ENCODE data around the gene ANK2.

Gene ANK2

DNA sequence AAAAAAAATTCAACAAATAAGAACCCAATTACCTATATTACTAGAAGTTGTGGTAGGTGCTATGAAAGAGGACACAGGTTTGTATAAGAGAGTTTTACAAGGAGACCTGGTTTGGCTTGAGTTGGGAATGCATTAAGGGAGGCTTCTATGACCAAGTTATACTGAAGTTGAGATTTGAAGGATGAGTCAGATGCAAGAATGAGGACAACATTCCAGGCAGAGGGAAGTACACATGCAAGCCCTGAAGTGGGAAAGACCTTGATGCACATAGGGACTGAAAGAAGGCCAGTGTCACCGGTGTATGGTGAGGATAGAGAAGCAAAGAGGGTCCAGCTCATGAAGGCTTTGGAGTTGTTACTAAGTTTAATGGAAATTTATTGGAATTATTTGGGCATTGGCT is 52.2 kb downstream of the ANK2 start:
- DNase-seq, result no peak

DNA sequence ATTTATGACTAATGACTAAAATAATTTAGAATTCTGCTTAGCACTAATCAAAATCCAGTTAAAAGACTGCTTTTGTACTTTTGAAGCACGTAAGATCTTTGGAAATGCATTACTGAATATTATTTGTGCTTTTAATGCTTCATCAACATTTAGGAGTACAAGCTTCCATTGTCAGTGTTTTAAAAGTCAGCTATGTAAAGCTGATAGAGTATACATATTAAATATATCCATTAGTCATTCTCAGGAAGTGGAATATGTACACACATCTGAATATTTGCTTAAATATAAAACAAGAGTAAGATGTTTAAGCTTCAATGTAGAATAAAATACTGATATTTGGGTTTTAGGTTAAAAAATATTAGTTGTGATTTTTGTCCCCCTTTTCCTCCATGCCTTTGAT is 54.1 kb downstream of the ANK2 start:
- DNase-seq, result no peak

DNA sequence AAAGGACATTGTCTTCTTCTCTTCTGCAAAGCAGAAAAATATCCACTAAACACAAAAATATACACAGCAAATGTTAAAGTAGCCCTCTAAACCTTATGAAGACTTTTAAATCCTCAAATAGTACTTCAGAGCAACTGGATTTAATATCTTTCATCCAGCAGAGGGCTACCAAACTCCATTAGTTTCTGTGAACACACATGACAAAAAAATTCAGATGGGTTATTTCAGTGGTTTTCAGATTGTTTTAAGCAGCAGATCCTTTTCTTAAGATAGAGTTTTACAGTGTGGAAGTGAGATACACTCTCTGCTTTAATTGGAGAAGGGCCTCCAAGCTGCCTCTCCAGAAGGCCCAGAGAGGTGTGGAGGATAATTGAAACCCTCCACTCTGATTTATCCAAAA is 56.7 kb downstream of the ANK2 start:
- DNase-seq, result no peak

DNA sequence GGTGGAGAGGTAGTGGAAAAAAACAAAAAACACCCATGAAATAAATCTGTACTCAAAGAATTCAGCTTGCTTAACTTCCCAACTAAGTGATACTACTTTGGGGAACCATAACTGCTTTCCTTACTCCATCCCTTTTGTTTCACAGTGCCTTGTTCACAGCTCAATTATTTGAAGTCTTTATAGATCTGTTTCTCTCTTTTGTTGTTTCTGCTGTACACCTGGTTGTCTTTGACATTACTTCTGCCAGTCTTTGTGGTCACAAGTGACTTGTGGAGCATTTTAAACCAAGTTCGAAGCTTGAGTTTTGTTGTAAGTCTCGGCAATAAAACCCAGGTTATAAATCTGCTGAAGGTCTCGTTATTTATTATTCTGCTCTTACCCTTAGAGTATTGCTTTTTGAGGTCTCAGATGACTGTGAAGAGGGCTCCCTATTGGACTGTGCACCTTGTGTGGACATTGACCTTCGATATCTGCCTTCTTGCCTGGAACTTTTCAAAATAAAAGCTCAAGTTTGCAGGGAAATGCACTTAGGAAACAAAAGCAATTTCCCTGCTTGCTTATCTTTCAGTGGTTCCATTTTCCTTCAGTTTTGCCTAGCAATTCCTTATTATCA is 59.8 kb downstream of the ANK2 start:
- DNase-seq, result no peak

DNA sequence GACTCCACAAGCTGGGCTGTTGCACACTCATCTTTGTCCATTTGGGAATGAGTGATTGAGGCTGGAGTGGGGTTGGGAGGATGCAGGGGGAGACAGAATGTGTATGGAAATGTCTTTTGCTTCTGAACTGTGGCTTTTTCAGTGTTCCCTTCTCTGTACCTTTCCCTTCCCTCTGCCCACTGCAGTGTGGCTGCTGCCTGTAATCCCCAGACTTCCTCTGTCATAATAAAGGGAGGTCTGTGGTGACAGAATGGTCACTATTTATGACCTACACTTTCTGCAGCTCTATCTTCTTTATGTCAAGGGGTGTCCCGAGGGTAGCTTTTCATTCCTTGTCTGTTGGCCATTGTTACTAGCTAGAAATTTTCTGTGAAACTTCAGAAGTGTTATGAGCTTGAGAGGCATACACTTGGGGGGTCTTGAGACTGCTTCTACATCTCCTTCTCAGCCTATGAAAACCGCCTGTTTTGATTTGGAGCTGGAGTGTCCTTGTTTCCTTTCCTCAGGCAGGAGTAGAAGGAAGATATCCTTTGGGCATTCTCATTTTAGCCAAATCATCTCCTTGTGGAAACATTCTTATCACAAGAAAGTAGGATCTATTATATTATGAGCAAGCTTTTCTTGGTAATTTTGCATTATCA is 63.0 kb downstream of the ANK2 start:
- no peak for DNase-seq

DNA sequence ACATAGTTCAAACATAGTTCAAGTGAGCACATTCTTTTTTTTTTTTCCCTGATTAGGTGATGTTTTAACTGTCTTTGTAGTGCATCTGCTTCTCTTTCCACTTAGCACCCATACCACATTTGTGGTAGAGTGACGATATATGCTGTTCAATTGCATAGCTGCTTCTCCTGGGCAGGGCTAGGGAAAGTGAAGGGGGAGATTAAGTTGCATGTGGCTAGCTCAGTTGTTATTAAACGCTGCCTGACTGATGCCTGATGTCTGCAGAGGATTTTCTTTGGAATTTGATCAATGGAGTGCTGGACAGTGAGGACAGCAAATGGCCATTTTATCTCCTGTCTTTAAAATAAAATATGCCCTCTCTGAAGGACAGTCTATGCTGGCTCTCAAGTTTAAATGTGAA is 63.7 kb downstream of the ANK2 start:
- no peak for DNase-seq

DNA sequence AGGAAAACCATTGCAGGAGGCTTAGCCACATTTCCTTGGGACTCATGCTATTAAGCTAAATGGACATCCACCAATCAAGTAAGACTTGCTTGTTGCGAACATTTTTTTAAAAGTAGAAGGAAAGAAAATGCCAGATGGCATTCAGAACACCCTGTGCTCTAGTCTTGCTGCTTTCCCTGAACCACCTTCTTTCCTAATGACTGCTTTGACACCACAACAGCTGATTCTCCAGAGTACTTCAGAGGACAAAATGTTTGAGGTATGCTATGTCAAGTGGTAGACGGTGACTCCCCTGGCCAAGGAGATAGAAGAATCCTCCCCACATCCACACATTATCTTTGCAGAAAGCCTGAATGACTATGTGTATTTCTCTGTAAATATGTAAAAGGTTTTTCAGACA is 65.4 kb downstream of the ANK2 start:
- DNase-seq, result no peak

DNA sequence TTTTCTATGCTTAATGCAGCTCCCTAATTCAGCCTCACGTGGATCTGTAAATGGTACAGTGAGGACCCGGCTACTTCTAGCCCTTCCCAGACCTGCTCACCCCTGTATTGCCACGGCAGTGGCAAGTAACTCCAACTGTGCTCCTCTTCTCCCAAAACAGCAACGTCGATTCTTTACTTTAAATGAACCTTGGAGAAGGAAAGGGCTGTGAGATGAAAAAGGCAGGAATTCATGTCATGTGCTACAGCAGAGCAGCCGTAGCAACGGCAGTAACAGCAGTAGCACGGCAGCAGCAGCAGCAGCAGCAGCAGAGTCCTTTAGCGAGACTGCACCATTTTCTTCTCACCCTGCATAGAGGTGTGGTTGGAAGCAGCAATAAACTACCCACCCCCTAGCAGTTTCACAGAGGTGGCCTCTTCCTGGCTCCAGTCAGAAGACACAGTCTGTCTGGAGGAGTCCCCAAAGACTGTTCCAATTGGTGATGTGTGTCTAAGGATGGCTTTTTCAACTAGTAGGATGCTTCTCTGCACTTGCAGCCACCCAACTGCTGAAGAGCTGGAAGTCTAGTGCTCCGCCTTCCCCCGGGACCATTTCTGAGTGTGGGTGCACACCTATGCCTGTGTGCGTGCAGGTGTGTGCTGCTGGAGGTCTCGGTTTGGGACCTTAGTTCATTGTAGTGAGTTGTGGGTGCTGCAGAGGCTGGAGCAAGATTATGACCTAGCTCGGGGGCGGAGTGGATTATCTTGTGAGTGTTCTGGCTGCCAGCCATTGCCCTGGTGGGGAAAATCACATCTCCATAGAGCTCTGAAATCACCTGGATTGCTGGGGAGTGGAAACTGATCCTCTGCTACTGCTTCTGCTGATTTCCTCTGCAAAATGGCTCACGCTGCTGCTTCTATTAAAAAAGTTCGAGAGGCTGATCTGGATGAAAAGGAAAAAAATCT is 67.2 kb downstream of the ANK2 start:
- DNase-seq, result no peak

DNA sequence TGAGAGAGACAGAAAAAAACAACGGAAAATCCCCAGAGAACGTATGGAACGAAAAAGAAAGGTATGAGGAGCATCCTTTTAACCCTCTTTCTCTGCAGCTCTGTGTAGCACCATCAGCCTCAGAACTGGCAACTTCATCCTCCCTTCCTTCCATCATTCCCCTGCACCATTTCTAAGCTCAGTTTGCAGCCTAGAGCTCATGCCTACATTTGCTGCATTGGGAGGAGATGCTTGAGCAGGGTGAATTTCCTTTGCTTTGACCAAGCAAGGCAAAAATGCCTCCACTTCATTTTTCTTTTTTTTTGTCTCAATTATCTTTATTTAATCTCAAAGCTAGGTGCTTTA is 67.9 kb downstream of the ANK2 start:
- DNase-seq, result no peak

DNA sequence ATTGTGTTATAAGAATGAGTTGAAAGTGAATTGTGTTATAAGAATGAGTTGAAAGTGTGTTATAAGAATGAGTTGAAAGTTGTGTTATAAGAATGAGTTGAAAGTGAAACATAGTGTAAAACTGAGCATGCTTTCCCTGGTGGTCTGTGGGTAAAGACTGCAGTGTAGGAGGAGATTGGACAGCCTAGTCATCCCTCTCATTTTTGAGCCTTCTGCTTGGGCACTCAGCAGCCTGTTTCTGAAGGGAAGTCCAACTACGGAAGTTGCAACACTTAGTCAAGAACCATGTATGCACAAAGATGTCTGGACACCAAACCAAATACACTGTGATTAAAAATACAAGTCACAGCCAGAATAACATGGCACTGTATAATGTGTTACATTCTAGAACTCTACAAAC is 72.6 kb downstream of the ANK2 start:
- DNase-seq, result no peak

DNA sequence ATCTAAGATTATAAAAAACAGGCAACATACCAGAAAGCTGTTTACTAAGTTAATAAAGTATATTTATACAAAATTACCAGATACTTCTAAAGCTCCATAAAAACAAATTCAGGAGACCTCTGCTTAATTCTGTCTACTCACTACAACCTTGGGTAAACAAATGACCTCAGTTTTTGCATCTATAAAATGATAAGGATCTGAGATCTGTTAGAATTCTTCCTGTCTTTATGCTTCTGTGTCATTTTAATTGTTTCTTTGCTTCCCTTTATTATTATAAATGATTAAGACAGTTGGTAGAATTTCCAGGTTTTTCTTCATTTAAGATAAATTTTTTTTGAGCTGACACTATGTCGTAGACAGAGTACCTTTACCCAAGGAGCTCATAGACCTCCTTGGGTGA is 76.0 kb downstream of the ANK2 start:
- DNase-seq, result no peak

DNA sequence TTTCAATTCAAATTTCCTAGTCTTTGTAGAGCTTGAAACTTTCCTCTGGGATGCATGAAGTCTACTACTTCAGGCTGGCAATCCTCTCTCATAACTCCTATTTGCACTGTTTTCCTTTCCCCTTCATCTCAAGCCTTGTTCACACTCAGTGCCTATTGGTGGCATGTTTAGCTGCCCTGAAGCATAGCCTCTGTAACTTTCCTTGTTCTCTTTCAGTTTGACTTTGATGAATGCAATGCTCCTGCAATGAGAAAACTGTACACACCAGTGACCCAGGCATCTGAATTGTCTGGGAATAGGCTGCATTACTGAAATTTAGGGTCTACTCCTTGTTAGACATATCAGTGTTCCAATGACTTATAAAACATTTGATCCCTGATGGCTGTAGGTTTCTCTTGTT is 81.7 kb downstream of the ANK2 start:
- no peak for DNase-seq

DNA sequence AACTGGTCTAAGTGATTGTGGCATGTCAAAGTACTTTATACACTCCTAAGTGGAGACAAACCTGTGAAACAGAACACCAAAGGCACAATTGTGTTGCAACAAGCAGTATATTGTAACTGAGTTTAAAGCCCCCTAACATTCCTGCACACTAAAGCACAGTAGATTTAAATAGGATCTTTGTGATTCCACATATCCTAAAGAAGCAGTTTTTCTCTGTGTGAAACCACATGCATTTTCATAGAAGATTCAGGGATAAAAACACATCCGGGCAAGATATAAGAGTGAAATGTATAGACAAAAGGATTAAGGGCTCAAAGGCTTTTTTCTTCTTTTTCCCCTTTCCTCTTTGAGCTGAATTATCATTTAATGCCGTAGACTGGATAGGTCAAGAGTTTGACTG is 82.2 kb downstream of the ANK2 start:
- no peak for DNase-seq

DNA sequence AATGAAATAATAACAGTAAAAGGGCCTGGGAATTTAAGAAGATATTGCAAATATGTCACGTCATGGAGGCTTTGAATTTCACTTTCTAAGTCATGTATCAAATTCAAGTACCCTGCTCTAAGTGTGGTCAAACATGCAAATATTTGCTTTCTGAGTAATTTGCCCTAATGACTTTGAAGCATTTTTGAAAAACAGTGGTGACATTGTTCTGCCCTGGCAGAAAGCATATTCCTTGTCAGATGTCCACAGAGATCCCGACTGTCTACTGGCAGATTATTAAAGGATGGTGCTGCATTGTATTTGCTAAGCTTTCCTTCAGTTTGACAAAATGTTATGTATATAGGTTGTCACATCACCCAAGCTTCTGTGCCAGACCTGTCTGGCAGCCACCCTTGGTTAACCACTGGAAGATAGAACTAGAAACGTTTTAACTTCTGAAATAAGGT is 92.5 kb downstream of the ANK2 start:
- DNase-seq, result no peak

DNA sequence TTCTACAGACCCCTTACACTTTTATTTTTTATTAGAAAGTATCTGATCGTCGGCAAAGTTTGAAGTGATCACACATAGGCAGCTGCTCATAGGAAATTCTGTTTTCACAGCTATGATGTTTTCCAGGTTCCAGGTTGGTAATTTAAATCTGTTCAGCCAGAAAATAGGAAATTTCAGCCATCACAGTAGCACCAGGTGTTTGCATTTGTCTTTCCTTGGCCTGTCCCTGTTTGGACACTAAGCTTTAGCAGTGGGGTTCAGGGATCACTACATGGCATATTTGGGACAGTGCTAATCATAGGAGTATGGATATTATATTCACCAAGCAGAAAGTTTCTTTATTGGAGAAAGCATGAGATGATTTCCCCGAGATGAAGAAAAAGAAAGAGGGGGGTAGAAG is 92.9 kb downstream of the ANK2 start:
- DNase-seq, result no peak

DNA sequence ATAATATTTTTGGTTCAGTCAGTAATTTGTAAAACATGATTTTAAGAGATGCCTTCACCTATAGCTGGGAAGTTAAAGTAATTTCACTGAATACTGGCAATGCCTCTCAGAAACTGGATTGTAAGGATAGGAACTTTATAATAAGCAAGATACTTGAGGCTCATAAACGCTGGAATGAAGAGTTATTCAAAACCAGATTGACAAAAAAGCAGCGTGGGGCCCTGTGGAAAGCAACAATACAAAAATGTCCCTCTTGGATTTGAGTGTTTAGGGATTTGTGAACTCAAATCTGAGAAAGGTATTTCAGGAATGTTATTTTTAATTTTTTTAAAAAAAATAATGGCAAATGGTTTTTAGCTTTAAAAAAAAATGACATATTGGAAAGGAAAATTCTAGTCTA is 94.6 kb downstream of the ANK2 start:
- DNase-seq, result no peak

DNA sequence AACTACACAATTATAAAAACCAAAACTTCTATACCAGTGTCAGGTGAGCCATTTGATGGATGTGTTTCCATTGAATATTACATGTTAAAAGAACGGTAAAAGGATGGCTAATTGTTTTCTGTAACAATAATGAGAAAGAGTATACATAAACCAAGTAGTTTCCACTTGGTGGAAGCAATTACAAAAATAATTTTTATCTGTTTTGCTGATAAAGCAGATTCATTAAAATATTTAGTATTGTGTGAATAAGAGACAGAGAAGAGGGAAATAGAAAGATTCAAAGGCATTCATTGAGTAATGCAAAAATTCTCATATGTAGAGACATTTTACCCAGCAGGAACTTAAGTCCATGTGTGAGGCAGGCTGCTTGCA is 95.7 kb downstream of the ANK2 start:
- DNase-seq, result no peak

DNA sequence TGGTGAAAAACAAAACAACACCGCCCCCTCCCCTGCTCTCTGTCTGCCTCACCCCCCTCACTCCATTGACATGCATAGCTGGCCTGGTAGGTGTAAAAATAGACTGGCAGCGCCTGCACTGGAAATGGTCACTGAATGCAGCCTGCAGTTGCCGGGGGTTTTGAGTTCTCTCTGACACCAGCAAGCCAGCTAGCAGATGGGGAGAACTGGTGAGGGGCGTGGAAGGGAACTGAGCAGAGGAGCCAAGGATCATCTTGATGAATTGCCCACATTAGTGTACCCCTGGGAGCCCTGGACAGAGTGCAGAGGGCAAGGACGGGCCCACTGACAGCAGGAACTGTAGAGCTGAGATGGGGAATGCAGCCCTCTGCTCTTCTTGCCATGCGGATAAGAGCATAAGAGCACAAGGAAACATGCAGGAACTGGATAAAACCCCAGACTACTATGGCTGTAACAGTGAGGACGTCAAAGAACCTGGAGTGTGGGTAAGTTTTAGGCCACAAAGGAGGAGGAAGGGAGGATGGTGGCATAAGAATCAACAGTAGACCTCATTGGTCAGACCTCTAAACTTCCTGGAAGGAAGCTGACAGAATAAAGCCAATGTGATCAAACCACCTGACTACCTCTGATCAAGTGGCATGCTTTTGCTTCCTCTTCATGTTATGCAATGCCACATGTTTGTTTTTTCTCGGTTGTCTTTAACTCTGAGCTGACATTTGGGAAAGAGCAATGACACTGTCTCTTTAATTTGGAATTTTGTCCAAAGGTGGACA is 96.3 kb downstream of the ANK2 start:
- no peak for DNase-seq

DNA sequence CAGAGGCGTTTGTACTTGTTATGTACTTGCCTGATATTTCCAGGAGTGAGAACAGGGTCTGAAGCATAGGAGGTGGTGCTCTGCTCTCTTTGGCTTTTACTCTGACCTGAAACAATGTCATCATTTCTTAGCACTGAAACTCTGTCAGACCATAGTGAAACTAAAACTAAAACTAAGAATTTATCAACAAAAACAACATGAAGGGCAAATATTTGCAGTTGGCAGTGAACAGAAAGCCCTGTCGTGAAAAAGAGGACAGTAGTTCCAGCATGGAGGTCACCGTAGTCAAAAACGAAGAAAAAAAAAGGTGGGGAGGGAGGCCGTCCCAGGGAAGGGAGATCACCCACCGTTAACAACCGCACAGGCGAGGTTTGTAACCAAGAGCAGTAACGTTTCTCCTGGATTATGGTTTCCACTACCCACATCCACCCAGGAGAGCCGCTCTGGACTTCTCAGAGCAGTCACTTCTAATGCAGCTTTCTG is 97.5 kb downstream of the ANK2 start:
- DNase-seq, result no peak

DNA sequence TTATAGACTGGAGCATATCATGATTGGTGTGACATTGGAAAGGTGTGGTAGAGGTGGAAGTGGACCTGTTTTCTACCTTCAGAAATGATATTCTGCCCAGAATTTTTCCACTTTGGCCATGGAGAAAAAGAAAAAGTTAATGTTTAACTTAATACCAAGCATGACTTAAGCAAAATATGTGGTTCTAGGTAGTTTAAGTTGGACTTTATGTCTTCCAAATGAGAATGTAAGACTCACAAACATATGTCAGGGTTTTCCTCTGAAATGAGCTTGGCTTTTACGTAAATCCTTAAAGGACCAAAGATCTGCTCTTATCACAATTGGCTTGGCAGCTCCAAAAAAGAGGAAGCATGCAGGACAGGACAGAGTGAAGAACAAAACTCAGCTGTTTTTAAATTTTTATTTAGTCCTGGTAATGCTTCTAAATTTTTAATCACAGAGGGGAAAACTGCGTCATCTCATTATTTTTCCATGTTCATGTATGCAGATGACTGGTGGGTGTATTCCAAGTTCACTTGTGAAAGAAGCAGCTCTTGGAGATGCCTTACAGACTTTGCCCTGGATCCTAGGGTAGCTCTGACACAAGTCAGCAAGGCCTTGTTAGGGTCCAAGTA is 98.2 kb downstream of the ANK2 start:
- DNase-seq, result no peak

DNA sequence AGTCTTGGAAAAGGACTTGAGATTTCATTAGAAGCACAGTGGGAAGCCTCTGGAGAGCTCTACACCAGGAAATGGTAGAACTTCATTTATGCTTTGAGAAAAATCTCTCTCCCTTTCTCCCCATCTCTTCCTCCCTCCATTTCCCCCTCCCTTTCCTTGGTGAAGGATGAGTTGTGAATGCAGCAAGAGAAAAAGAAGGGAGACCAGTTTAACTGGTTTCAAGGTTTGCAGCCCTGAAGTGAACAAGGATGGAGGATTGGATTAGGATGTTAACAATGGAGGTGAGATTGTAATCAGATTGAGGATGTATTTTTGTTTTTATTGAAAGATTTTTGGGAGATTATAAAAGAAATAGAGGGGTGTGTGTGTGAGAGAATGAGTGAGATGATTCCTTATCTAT is 99.5 kb downstream of the ANK2 start:
- DNase-seq, result no peak

DNA sequence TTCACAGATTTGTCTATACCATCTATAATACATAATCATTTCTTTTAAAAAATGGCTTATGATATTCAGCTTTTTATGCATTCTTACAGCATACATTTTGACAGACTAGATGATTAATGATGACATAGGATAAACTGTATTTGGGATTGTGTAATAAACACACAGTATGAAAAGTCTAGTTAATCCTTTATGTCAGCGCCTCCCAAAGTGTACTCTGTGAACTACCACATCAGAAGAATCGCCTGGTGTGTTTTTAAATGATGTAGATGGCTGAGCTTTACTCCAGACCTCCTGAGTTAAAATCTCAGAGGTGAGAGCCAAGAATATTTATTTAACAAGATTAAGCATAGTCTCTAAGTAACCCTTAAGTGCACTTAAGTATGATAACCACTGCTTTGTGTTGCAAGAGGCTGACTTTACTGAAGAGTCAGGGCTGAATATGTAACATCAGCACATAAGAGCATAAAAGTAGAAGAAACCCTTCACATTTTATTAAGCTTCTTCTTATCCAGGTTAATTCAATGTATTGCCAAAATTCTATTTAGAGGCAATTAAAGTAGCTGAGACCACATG is 104.2 kb downstream of the ANK2 start:
- DNase-seq, result no peak

DNA sequence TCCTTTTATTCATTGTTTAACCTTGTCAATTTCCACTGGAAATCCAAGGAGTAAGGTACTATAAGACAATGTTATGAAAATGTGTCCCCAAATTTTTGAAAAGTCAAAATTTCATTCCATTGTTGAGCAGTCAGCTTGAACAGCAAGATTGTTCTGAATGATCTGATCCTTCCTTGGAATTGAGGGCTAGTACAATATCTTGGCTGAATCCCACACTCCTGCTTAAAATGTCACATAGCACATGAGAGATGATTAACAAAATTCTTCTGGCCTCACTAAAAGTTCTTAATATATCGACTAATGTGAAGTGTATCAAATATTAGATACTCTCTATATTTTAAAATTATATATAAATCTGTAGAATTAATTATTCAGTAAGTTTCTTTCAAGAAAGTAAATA is 104.8 kb downstream of the ANK2 start:
- DNase-seq, result no peak
